Myocyte (in vitro differentiated cells): ENCODE measurements around the gene OR1D5. TPM values are rescaled to one million over a fixed set of nuclear protein-coding genes. Genes with fewer than 3 reads are reported as not detected.
"Not testable (repeated sequence)": the region's sequence is repeated elsewhere in the genome, so short reads cannot be mapped to it uniquely, and the experiment has no call there.

ENCODE experiments used
- DNase-seq: peaks from one replicate; pipeline ENCODE4 v3.0.0-alpha.2; 2012; ENCODE audit warnings: low read depth
- total RNA-seq: library from RNA; depleted of rRNA; stranded (reverse); fragments of >200 nt; gene quantifications from 2 replicates; pipeline ENCODE4 v1.2.3, GENCODE V29; 2014

Gene OR1D5
- total RNA-seq, 1 donor from 2014 or later: not detected

DNA sequence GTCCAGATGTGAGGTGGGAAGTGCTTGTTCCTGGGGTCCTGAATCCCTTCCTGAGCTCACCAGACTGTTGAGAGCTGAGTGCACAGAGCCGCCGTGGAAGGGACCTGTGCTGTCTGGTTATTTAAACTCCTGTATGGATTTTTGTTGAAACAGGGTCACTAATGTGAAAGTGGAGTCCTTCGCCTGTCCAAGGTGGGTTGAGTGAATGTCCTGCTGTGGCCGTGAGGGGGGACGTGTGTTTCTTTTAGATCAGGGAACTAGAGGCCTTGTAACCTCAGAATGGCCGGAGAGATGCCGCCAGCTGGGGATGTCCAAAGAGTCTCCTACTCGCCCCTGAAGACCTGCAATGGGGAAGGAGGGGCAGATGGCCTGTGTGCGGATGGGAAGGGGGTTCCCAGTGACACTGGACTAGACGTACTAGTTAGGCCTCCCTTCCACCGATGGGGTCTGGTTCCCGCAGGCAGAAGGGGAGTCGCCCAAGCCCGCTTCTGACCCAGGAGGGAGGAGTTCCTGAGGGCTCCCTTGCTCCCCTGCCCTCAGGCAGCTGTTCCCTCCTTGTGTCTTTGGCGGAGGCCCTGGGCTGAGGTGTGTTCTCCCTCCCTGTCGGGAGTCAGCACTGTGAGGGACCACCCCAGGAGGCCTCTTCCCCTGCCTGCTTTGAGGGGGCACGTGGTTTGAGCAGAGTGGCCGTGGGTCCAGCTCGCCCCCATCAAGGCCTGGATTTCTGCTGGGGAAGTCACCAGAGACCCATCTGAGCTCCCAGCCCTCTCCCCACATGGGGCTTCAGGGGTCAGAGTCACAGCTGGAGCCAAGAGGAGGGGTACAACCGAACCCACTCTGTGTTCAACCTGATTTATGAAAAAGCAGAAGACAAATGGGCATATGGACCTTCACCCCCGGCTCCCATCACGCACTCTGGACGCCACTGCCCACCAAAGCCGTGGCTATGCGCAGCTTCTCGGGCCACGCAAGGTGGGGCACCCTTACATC is 30.9 kb downstream of the OR1D5 start:
- no peak for DNase-seq

DNA sequence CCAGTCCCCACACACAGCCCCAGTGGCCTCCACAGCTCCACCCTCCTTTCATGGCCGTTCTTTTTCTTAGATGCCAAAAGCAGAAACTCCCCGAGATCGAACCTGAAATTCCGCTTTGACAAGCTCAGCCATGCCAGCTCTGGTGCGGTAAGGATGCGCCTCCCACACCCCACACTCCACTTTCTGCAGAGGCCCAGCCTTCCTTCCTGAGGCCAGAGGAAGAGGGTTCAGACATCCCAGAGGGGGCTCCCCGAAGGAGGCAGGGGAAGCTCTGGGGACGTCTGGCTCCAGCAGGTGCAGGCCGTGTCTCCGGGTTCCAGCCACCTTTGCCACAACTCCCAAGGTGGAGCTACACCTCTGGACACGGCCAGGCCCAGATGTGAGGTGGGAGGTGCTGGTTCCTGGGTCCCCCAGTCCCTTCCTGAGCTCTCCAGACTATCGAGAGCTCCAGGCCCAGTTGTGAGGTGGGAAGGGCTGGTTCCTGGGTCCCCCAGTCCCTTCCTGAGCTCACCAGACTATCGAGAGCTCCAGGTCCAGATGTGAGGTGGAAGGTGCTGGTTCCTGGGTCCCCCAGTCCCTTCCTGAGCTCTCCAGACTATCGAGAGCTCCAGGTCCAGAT is 32.4 kb downstream of the OR1D5 start:
- DNase-seq: not testable (repeated sequence)

DNA sequence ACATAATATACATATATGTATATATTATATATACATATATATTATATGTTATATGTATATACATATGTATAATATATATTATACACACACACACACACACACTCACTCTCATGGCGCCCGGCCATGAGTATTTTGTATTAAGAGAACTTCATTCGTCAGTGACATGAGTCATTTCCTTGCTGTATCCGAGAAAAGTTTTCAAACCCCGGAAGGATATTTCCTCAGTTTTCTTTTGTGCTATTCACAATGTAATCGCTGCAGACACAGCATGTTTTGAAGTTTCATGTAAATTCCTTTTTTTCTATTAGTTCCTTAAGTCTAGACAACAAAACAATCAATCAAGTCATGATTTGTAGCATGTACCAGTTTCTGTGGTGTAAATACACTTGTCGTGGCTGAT is 33.3 kb downstream of the OR1D5 start:
- no peak for DNase-seq

DNA sequence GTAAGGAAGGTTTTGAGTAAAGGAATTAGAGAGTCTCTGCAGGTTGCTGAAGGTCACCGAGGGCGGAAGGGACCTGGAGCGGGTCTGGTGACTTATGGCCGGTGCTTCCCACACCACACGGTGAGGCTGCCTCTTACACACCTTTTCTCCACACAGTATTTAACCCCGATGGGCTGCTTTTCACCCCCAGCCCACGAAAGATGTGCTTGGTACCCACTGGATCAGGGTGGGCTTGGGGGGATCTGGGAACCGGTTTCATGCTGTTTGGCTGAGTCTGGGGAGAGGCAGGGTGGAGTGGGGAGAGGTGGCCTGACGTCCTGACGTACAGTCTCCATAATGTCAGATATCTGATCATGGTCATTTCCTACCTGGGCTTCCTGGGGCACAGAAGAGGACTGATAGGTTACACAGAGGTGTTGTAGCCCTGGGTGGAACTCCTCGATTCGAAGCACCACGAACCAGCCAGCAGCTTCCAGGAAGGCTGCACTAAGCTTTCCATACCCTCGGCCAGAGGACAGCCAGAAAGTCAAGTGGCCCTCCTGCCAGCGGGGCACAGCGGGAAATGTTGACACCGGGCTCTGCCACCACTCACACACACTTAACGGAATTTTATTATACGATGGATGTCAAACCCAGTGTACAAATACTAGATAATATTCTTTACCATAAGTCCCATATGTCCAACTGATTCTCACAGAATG is 34.0 kb downstream of the OR1D5 start:
- no peak for DNase-seq

DNA sequence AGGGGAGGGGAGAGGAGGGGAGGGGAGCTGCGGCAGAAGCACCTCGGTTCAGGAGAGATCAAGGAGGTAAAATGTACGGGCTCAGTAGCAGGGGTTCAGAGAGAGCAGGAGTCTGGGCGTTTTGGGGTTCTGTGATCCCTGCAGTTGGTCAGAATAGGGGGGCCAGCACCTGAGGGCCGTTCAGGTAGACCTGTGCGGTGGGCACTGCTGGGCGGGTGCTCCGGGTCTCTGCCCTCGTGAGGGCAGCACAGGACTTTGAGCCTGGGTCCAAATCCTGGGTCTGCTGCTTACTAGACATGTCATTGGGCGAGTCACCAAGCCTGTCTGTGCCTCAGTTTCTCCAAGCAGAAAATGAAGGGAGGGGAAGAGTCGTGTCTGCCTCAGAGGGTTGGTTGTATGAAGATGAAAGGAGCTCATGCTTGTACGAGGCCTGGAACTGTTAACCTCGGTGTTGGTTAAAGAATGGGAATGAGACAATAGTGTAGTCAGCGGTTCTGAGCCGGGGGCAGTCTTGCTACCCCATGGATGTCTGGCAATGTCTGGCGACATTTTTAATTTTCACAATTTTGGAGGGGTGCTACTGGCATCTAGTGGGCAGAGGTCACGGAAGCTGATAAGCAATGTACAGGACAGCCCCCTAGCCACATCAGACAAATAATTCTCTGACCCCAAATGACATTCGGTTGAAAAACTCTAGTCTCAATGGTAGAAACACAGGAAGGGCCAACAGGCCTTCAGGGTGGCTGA is 35.4 kb downstream of the OR1D5 start:
- no peak for DNase-seq

DNA sequence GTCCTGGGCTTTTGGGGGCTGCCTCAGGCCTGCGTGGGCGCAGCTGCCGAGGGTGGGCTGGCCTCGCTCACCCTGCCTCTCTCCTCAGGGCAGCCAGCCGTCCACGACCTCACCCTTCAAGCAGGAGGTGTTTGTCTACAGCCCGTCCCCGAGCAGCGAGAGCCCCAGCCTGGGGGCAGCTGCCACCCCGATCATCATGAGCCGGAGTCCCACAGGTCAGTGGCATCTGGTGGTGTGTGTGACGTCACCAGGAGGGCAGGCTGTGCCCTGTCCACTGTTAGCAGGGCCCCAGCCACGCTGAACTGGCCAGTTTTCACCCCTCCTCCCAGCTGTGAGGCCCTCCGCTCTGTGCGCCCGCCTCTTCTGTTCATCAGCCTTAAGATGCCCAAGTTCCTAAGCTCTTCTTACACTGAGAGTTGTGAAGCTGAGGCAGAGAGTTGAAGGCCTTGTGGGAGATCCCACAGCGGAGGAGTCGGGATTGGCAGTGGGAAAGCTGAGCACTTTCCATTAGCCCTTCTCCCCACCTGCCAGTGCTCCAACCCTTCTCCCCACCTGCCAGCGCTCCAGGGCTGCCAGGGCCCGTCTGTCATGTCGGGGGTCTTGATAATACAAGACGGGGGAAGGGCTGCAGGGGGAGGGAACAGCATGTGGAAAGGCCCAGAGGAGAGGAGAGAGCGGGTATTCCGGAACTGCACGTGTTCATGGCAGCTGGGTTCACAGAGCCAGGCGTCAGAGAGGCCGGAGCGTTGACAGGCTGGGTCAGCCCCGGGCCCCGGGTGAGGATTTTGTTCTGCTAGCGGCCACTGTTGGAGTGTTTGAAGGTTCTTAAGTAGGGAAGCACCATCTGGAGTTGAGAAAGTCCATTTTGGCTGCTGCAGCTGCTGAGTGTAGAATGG is 36.3 kb downstream of the OR1D5 start:
- DNase-seq: no peak

DNA sequence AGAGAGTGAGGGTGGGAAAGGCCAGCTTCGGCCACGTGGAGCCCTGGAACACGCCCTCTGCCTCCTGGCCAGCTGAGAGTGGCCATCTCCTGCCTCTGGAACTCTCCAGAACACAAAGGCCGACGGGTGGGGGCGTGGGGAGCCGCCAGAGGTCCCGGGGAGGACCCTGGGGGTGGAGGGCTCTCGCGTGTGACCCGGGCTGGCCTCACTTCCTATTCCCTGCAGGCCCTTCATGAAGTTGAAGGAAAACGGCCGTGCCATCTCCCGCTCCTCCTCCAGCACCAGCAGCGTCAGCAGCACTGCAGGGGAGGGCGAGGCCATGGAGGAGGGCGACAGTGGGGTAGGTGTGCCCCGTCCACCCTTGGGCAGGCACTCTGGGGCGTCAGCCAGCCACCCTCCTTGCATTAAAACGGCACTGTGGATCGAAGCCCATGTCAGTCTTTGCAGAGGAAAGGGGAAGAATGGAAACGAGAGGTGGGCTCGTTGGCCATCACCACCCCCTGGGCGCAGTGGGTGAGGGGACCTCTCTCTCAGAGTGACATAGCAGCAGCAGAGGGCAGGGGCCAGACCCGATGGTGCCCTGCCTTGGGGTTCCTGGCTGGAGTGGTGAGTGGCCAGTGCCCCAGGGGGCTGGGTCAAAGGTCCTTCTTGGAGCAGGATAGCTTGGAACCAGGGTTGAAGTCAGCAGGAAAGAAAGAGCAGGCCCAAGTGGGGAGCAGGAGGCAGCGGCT is 37.1 kb downstream of the OR1D5 start:
- no peak for DNase-seq

DNA sequence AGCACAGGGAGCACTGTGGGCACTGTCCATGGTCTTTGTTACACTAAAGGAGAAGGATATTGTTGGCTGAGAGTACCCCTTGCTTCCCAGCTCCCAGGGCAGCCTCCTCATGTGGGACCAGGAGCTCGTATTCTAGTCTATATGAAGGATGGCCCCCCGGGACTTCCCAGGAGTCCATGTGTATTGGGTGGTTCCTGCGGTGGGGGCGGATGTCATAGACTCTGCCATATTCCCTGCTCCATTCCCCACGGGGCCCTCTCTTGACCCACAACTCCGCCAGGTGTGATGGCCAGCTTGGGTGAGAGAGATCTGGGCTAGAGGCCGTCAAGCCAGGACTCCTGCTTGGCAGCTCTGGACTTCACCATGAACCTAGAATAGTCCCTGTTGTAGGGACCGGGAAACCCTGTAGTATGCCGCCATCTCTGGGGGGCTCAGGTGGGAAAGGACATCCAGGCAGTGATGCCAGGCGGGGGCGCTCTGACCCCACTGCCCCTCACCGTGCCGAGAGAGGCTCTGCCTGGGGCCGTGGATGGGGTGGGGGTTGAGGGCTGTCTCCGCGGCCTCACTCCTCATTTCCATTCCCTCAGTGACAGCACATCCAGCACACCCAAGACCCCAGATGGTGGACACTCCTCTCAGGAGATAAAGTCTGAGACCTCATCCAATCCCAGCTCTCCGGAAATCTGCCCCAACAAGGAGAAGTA is 37.8 kb downstream of the OR1D5 start:
- no peak for DNase-seq

DNA sequence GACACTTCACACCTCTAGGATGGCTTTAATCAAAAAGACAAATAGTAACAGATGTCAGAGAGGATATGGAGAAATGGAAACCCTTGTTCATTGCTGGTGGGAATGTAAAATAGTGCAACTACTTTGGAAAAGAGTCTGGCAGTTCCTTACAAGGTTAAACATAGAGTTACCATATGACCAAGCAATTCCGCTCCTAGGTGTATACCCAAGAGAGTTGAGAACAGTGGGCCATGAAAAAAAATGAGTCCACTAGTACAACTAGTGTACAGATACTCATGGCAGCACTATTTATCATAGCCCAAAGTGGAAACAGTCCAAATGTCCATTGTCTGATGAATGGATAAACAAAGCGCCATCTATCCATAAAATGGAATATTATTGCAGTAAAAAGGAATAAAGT is 39.1 kb downstream of the OR1D5 start:
- DNase-seq: no peak

DNA sequence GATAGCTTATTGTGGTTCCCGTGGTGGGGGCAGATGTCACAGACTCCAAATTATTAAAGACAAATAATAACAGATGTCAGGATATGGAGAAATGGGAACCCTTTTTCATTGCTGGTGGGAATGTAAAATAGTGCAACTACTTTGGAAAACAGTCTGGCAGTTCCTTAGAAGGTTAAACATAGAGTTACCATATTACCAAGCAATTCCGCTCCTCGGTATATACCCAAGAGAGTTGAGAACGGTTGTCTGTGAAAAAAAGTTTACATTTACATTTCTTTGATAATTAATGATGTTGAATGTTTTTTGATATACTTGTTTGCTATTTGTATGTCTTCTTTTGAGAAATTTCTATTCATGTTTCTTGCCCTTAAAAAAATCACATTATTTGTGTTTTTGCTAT is 41.2 kb downstream of the OR1D5 start:
- DNase-seq: no peak

DNA sequence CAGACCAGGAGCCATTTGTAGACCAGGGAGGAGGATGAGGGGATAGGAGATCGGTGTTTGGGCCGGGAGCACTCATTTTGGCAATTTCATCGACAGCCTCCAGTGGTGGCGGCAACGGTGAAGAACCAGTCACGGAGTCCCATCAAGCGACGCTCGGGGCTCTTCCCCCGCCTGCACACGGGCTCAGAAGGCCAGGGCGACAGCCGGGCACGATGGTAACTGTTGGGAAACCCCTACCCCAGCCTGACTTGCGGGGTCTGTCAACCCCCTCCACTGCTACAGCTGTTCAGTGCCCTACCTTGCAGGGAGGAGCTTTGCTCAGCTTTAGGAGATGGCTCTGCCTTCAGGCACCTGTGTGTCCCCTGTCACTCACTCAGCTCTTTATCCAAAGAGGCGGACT is 43.0 kb downstream of the OR1D5 start:
- DNase-seq: no peak

DNA sequence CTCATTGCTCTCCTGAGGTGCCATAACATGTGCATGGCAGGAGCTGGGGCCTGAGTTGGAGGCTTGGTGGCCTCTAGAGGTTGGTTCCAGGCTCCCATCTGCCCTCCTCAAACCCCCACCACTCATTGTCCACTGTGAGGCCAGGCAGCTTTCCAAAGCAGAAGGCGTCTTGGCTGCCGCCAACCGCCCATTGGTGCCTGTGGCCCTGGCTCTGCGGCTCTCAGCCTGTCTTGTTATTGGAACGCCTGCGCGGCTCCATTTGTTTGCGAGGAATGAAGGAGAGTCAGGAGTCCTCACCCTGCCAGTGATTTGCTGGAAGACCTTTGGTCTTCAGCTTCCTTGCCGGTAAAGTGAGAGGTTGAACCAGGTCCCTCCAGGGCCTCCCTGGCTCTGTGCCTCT is 43.6 kb downstream of the OR1D5 start:
- DNase-seq: no peak

DNA sequence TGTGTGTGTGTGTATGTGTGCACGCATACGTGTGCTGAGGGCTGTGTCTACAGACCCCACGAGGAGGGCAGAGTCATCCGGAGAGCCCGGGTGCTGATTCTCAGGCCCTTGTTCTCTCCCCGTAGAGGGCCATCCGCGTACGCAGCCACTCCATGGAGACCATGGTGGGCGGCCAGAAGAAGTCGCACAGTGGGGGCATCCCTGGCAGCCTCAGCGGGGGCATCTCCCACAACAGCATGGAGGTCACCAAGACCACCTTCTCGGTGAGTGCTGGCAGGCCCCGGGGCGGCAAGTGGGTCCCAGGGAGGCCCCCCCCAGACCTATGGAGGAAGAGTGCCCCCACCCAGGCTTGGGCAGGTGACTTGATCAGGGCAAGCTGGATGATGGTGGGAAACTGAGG is 45.5 kb downstream of the OR1D5 start:
- no peak for DNase-seq

DNA sequence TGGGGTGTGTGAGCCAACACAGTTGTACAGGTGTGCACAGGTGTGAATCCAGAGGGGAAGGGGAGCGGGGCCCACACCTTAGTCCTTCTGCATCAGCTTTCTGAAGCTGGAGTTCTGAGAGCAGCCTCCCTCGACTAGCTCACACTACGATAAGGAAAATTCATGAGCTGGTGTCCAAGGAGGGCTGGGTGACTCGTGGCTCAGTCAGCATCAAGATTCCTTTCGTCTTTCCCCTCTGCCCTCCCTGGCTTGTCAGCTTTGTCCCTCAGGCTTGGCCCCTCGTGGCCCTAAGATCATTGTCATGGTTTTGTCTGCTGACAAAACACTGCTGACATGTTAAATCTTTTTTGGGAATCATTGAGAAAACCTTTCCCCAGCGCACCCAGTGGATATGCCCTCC is 47.5 kb downstream of the OR1D5 start:
- no peak for DNase-seq

DNA sequence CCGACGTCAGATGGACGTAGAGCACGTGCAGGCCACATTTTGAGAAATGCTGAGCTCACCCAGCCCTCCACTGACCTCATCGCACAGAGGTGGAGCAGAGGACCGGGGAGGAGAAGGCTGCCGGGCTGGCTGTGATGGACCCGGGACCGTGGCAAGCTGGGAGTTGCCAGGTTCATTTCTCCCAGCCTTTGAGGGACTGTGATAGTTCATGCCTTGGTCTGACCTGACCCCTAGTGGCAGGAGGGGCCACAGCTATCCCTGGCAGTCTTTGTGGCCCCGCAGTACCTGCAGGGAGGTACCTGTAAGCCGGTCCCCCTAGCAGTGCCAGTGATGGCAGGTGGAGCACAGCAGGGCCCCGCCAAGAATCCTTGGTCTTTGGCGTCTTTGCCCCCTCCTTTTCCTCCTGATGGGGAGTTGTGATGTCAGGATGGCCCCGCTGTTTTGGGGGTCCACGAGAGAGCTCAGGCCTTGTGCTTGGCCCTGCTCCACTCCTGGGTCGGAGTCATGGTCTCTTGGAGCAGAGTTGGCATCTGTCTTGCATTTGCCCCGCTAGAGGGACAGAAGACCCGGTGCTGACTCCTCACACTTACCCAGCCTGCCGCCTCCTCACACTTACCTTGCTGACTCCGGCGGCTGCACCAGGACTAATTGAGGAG is 50.4 kb downstream of the OR1D5 start:
- peak; percentile 65 for DNase-seq
